Cardiac muscle cell (in vitro differentiated cells and primary cell): Measurements from ENCODE around the gene CACNA1H. TPM values are rescaled to one million over a fixed set of nuclear protein-coding genes. Genes with fewer than 3 reads are reported as not detected.

Experiments
- DNase-seq, 2 donors: peaks; one replicate each; pipeline versions ENCODE4 v3.0.0 to v3.0.0-alpha.2; 2010 to 2017; ENCODE audit warnings: low read depth in 1 of 2, low spot score in 1 of 2
- H3K27ac ChIP-seq: fragments of 200-600 bp; sonication (generic); 2 replicates; pipeline ENCODE4 v1.5.1; 2016
- H3K27me3 ChIP-seq: fragments of 200-600 bp; sonication (generic); 2 replicates; pipeline ENCODE4 v1.6.0; 2016; ENCODE audit warnings: control low read depth
- H3K36me3 ChIP-seq: fragments of 200-600 bp; sonication (generic); 2 replicates; pipeline ENCODE4 v1.5.1; 2016; ENCODE audit warnings: control low read depth
- H3K4me1 ChIP-seq: fragments of 200-600 bp; sonication (generic); 2 replicates; pipeline ENCODE4 v1.8.1; 2017; ENCODE audit warnings: low read depth, mild to moderate bottlenecking, mixed run types
- H3K4me3 ChIP-seq: fragments of 200-600 bp; sonication (generic); 2 replicates; pipeline ENCODE4 v1.5.1; 2016; ENCODE audit warnings: mild to moderate bottlenecking
- H3K9me3 ChIP-seq: fragments of 200-600 bp; sonication (generic); 2 replicates; pipeline ENCODE4 v1.5.1; 2017; ENCODE audit warnings: low read depth, mild to moderate bottlenecking, control low read depth
- polyA plus RNA-seq: library from polyadenylated mRNA; unstranded; fragments of >200 nt; fragmentation: Nextera tagmentation; extraction: Ambion mirVana; gene quantifications from 2 replicates; pipeline ENCODE4 v1.2.1, GENCODE V29; 2016
- total RNA-seq: library from RNA; depleted of rRNA; stranded (reverse); fragments of >200 nt; gene quantifications from 2 replicates; pipeline ENCODE4 v1.2.3, GENCODE V29; 2016
- TF ChIP-seq, protein P1 (sequence below): IDR thresholded peaks from 2 replicates; pipeline ENCODE4 v1.5.1; 2012; ENCODE audit warnings: low read depth, mild to moderate bottlenecking, low read length

Gene CACNA1H
- total and polyA plus RNA-seq, 2 experiments from 2014 or later: 8.9 to 66.1 TPM

- no peak overlapping the region for H3K4me3 ChIP-seq
- H3K27ac ChIP-seq: no peak overlapping the region
- TF ChIP-seq, protein P1, sequence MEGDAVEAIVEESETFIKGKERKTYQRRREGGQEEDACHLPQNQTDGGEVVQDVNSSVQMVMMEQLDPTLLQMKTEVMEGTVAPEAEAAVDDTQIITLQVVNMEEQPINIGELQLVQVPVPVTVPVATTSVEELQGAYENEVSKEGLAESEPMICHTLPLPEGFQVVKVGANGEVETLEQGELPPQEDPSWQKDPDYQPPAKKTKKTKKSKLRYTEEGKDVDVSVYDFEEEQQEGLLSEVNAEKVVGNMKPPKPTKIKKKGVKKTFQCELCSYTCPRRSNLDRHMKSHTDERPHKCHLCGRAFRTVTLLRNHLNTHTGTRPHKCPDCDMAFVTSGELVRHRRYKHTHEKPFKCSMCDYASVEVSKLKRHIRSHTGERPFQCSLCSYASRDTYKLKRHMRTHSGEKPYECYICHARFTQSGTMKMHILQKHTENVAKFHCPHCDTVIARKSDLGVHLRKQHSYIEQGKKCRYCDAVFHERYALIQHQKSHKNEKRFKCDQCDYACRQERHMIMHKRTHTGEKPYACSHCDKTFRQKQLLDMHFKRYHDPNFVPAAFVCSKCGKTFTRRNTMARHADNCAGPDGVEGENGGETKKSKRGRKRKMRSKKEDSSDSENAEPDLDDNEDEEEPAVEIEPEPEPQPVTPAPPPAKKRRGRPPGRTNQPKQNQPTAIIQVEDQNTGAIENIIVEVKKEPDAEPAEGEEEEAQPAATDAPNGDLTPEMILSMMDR: no peak
- no peak for DNase-seq
- no peaks in the 10 kb centered on the region for H3K4me1 ChIP-seq
- no peaks in the 10 kb centered on the region for H3K9me3 ChIP-seq
- H3K27me3 ChIP-seq: no peaks in the 10 kb centered on the region
- H3K36me3 ChIP-seq: no peaks in the 10 kb centered on the region
Observed at GRCh38 chr16:1135459-1135825, 17.5 kb upstream of the CACNA1H start.

GRCh38 chr16:1137604-1138003, 15.3 kb upstream of the CACNA1H start:
- TF ChIP-seq, protein P1: no peak
- Histone ChIP-seq H3K36me3 (no peaks in the 10 kb centered on the region), H3K9me3 (no peaks in the 10 kb centered on the region), H3K4me1 (no peaks in the 10 kb centered on the region), H3K4me3 (no peak overlapping the region), H3K27ac (no peak overlapping the region), H3K27me3 (no peaks in the 10 kb centered on the region)
- DNase-seq: no peak

DNA sequence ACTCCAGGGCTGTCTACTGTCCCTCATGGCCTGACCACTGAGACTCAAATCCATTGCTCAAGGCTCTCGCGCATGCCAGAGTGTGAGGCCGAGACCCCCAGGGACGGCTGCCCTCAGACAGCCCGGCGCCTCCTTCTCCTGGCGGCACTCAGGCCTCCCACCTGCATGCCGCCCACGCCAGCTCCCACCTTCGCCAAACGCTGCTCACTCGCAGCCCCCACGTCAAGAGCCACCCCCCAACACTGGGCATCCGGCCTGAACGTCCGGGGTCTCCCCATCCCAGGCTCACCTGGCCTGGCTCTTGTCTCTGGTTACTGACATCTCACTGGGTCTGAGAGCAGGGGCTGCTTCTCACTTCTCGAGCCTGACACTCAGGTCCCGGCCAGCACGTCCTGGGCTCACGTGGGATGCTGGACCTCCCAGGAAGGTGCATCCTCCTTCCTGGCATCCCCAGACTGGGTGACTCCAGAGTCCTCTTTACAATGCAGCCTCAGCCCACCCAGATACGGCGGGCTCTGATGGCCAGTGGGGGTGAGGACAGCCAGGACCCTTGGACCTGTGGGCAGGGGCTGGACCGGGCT, 12.2 kb upstream of the CACNA1H start:
- no peaks in the 10 kb centered on the region for H3K27me3 ChIP-seq
- no peaks in the 10 kb centered on the region for H3K4me1 ChIP-seq
- DNase-seq: no peak
- TF ChIP-seq, protein P1: no peak
- H3K36me3 ChIP-seq: no peaks in the 10 kb centered on the region
- no peak overlapping the region for H3K4me3 ChIP-seq
- H3K27ac ChIP-seq: no peak overlapping the region
- no peaks in the 10 kb centered on the region for H3K9me3 ChIP-seq

- Histone ChIP-seq H3K36me3 (no peaks in the 10 kb centered on the region), H3K27me3 (no peaks in the 10 kb centered on the region), H3K9me3 (no peaks in the 10 kb centered on the region), H3K4me1 (no peaks in the 10 kb centered on the region), H3K27ac (no peak overlapping the region), H3K4me3 (no peak overlapping the region)
- TF ChIP-seq, protein P1: no peak
- no peak for DNase-seq
Observed at GRCh38 chr16:1141191-1141590, 11.7 kb upstream of the CACNA1H start.

DNA sequence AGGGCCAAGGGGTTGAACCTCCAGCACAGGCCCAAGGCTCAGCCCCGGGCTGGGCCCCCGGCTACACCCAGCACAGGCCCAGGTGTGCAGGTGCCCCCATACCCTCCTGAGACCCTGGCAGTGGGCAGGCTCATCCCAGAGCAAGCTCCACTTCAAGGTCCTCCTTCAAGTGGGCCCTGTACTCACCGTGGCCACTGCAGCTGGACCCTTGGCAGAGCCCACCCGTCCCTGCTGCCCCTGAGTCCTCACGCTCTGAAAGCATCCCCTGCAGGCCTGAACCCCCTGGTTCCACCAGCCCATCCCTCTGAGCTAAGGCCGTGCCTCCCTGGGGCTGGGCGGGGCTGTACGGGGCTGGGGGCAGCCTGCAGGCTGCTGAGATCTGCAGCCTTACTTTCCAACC, 11.2 kb upstream of the CACNA1H start:
- H3K4me3 ChIP-seq: no peak overlapping the region
- no peak for DNase-seq
- H3K4me1 ChIP-seq: no peaks in the 10 kb centered on the region
- H3K27me3 ChIP-seq: no peaks in the 10 kb centered on the region
- no peak overlapping the region for H3K27ac ChIP-seq
- no peaks in the 10 kb centered on the region for H3K36me3 ChIP-seq
- TF ChIP-seq, protein P1: no peak
- no peaks in the 10 kb centered on the region for H3K9me3 ChIP-seq

- Histone ChIP-seq H3K36me3 (no peaks in the 10 kb centered on the region), H3K27ac (no peak overlapping the region), H3K4me3 (no peak overlapping the region), H3K4me1 (no peaks in the 10 kb centered on the region), H3K27me3 (no peaks in the 10 kb centered on the region), H3K9me3 (no peaks in the 10 kb centered on the region)
- TF ChIP-seq, protein P1: no peak
- no peak for DNase-seq
Observed at GRCh38 chr16:1142911-1143310, 10.0 kb upstream of the CACNA1H start.
